HG03064 (cell line): ENCODE results near the gene DNASE1L3.
"Not testable (repeated sequence)": the region's sequence is repeated elsewhere in the genome, so short reads cannot be mapped to it uniquely, and the experiment has no call there.

Source experiments
- ATAC-seq: cut with Tn5 transposase; IDR thresholded peaks from one replicate; pipeline ENCODE4 v1.9.1; 2021; ENCODE audit warnings: low read depth; ENCODE audit not compliant: unreplicated experiment

The DNASE1L3 gene

DNA sequence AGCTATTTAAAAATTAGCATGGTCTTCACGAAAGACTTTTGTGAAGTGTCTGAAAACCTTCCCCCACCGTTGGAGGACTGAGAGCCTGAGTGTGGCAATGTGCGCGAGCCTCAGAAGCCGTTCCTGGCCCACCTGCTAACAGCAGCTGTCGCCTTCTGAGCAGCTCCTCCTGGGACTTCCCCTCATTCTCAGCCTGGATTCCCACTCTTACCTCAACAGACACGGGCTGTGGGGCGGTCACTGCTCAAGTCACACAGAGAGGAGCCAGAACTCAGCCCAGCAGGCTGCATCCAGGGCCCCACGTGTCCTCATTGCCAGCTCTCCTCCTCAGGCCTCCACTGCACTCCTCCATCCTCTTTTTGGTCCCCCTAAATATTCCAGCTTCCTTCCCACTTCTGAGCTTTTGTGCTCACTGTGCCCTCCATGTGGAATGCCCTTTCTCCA, 7.8 kb downstream of the DNASE1L3 start:
- ATAC-seq = peak; percentile 60

- not testable (repeated sequence) for ATAC-seq
These were observed 9.3 kb downstream of the DNASE1L3 start for GRCh38 chr3:58201451-58201850.

DNA sequence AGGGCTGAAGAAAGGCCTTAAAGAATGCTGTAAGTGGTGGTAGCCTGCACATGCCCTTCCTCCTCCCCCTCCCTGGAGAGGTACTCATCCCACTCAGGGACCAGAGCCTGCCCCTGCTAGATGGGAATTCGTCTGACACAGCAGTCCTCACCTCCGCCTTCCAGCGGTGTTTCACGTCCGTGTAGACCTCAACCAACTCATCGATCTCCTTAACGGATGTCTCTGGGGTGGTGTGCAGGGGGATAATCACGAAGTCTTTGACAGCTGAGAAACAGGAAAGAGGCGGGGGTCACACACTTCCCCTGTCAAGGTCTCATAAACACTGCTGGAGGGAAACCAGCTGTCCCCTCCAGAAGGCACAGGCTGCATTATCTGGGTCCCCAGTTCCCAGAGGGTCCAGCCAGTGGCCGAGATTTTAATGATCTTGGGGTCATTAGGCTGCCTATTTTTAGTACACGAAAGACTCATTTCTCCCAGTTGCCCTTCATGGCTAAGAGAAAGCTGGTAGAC, 9.9 kb downstream of the DNASE1L3 start:
- no peak for ATAC-seq

DNA sequence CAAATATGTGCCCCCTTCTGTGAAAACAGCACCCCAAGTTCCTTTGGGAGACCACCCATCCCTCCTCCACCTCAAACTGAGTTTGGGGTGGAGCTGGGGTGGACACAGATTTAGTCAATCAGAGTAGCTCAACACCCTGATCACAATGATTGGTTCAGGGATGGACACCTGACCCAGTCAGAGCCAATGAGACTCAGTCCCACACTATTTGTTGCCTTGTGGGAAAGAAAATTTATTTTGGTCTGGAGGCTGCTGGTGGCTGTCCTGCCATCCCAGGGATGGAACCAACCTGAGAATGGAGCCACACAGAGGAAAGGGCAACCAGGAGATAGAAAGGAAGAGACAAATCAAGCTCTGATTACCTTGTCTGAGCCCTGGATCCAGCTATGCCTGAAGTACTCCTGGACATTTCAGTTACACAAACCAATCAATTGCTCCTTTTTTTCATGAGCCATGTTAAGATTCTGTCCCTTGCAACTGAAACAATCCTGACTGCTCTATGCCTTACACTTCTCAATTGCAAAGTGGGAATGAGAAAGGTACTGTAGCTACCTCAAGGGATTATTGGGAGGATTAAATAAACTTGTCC, 10.6 kb downstream of the DNASE1L3 start:
- ATAC-seq = no peak

- ATAC-seq = no peak
These were observed 12.0 kb downstream of the DNASE1L3 start for GRCh38 chr3:58198804-58199203.

DNA sequence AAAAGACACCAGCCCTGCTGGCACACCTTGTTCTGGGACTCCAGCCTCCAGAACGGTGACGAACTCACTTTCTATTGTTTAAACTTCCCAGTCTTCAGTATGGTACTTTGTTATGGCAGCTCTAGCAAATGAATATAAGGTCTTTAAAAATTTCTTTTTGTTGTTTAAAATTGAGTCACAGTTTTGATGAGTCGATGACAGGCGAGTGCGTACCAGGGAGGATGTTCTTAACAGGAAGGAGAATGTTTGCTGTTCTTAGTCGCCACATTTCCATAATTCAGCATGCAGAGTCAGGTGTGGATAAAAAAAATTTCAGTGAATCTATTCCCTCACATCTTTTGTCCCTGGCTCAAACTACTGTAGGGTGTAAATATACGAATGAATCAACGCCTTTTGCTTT, 12.4 kb downstream of the DNASE1L3 start:
- no peak for ATAC-seq

DNA sequence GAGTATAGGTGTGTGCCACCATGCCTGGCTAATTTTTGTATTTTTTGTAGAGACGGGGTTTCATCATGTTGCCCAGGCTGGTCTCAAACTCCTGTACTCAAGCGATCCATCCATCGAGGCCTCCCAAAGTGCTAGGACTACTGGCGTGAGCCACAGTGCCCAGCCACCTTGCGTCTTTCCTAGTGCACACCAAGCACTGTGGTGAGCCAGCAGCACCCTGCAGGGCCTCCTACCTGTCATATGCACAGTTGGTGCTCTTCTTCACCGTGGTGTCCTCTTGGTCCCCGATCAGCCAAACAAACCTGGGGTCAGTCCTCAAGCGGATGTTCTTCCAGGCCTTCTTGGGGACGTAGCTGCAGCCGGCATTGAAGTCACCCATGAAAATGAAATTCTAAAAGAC, 13.2 kb downstream of the DNASE1L3 start:
- no peak for ATAC-seq

GRCh38 chr3:58193682-58194407, 16.9 kb downstream of the DNASE1L3 start:
- ATAC-seq = no peak

DNA sequence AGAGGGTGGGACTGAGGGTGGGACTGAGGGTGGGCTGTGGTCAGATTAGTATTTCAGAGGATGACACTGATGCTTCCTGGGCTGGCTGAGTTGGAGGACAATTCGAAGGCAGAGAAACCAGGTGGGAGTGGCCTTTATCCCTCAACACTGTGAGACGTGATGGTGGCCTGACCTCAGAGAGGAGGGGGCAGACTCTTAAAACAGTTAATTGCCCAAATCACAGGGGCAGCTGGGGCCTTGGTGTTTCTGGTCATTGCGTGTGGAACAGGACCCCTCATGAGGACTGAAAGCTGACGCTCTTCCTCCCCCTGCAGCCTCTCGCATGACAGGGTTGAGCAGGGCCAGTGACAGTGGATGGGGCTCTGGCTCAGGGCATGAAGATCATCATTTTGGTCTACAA, 18.7 kb downstream of the DNASE1L3 start:
- ATAC-seq = no peak

DNA sequence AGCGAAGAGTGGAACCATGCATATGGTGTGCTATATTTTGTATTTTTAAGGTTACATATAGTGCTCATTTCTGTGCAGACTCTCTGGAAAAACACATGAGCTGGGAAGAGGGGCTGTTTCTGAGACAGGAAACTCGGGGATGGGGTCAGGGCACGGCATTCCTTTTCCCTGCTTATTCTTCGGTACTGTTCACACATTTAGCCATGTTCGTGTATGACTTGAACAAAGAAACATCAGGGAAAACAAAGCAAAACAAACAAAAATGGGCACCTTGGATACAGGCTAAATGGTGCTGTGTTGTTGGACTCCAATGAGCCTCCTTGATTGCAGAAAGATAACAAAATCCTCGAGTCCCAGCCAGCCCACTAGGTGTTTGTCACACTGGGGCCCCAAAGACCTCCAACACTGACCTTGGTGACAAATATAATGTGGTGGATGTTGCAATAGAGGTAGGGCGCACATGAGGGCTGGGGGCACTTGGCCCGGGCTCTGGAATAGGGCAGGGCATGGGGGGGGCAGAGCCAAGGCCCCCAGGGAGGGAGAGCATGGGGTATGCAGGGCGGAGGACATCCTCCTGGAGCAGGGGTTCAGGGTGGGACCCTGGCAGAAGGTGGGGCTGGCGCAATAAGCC, 19.3 kb downstream of the DNASE1L3 start:
- ATAC-seq = no peak

- ATAC-seq = no peak
These were observed 19.9 kb downstream of the DNASE1L3 start for GRCh38 chr3:58190882-58191281.

- no peak for ATAC-seq
These were observed 20.5 kb downstream of the DNASE1L3 start for GRCh38 chr3:58190291-58190690.

DNA sequence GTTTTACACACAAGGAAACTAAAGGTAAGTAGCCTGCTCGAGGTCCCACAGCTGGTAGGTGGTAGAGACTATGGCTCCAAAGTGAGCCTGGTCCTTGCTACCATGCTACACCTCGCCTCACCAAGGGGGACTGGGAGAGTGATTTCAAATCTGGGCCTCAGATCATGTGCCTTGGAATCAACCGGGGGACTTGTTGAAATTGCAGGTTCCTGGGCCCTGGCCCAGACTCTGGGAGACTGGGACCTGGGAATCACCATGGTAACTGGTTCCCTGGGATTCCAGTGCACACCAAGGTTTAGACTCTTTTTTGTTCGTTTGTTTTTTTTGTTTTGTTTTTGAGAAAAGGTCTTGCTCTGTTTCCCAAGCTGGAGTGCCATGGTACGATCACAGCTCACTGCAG, 21.1 kb downstream of the DNASE1L3 start:
- no peak for ATAC-seq

DNA sequence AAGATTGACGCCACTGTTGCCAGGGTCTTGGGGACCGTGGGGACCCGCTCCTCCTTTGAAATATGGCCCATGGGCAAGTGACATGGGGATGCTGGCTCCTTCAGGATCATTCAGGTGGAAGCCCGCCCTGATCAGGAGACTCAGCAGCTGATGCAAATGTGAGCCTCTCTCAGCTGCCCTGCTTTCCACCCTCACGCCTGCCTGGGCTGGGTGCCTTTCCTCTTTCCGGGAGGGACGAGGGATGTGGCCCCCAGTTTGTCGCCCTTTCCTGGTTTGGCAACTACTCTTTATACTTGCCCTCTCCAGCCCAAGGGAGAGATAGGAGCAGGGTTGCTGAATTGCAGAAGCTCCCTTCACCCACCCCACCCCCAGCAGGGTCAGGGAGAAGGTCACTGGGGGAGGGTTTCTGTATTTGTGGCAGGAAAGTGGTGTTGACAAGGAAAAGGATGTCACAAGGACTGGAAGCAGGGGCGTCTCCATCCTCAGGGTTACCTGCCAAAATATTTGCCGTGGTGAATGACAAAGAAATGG, 21.8 kb downstream of the DNASE1L3 start:
- no peak for ATAC-seq

GRCh38 chr3:58188173-58188564, 22.6 kb downstream of the DNASE1L3 start:
- ATAC-seq = no peak

GRCh38 chr3:58184982-58185360, 25.8 kb downstream of the DNASE1L3 start:
- ATAC-seq = no peak

GRCh38 chr3:58184309-58184981, 26.3 kb downstream of the DNASE1L3 start:
- ATAC-seq = no peak

DNA sequence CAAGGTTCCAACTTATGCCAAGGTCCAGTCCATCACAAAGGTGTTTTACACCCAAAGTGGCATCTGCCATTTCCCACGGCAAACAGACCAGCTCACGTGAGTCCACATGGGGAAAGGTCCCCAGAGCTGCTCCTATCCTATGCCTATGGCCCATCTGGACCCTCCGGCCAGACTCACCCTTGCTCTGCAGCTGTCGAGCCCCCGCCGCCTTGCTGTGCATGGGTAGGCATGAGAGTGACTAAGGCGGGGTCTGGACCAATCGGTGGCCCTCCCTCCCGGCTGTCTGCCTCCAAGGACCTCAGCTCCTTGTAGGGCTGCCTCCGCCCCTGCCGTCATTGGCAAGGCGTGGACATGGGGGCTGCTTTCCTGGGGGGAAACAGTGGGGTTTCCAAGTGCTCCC, 26.9 kb downstream of the DNASE1L3 start:
- ATAC-seq = no peak

DNA sequence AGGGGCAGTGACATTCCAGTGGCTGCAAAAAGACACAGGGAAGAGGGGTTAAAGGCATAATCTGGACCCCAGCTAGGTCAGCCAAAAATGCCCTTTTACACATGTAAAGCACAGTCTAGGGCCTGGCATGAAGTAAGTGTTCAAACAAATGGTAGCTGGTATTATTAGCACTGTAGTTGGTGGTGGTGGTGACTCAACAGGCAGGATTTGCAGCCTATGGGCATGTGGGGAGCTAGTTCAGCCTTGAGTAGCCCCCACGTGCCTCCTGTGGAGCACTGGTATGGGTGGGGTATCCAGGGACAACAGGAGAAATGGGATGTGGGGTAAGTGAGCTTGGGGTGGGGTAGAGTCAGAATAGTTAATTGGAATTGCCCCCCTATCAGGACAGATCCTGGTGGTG, 27.6 kb downstream of the DNASE1L3 start:
- no peak for ATAC-seq

DNA sequence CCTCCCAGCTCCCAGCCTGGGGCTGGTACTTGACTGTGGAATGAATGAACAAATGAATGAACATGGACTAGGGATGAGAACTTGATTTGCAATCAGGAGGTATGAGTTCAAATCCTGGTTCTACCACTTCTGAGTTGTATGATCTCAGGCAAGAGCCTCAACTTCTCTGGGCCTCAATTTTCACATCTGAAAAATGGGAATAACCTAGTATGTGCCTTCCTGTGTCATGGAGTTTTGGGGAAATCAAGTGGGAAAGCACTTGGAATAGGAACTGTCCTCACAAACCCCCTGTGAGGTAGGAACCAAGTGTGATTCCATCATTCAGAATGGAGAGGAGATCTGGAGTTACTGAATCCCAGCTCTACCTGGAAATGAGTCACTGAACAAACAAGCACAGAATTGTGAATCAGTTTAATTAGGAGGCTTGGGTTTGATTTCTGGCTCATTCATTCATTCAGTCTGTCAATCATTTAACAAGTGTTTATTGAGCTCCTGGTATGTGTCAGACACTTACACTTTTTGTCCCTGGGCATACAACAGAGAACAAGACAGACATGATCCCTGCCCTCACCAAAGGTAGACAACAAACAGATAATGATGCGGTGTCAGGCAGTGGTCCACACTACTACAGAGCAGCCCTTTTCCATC, 29.7 kb downstream of the DNASE1L3 start:
- no peak for ATAC-seq
